ENCODE measurements around the gene AP1S2.
"Not testable (repeated sequence)": the region's sequence is repeated elsewhere in the genome, so short reads cannot be mapped to it uniquely, and the experiment has no call there.

Gene AP1S2

DNA sequence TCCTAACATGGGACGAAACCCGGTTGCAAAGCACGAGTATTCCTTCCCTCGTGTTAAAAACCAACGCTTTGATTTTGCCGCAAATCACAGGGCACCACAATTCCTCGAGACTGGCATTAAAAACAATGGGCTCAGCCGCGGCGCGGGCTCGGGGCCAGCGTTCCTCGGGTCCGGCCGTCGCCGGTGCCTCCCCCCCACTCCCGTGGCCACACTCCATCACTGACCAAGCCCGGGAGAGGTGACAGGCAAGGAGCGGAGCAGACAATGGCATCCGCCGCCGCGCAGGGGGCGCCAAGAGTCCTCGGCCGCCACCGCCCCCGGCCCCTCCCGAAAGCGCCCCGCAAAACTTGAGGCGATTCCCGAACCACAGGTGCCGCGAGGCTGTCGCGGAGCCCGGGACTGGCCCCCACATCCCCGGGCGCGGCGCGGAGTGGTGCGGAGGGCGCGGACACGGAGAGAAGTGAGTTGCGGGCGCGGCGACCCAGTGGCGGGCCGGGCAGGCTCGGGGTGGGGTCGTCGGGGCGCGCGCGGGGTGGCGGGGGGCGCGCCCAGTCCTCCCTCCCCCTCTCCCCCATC, 445 bp downstream of the AP1S2 start:
- DNase-seq, result peak; percentile 45

DNA sequence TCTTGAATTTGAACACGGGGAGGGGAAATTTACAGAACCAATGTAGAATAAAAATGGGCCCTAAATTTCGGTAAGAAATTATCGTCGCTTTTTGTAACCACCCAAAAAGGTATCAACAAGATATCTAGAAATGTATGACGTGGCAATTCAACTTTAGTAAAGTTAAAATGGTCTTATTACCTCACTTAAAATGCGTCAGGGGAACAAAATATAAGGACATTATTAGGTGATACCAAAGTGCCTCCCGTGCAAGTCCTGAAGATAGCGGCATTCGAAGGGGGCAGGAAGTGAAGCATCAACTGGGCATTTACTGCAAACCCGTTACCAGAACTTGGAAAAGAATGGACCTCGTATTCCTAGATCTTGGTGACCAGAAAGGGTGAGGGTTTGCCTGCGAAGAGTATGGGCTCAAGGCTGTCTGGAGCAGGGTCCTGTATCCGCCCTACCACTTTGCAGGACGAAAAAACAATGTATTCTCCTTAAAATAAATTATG, 980 bp downstream of the AP1S2 start:
- no peak for DNase-seq

DNA sequence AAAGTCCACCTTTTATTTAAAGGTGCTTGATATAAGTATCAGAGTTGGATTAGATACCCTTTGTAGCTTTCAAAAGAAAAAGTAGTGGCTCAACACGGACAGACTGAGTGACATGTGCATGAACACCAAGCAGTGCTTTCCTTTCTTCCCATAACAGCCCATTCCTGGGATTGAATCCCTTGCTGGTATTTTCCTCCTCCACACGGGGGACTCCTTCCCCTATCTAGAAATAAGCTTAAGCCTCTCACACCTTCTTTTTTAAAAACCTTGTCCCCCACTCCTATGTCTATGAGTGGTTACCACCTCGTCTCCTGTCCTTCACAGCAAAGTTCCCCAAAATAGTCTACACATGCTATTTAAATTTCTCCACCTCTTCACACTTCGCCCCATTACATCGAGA, 5.1 kb downstream of the AP1S2 start:
- no peak for DNase-seq

DNA sequence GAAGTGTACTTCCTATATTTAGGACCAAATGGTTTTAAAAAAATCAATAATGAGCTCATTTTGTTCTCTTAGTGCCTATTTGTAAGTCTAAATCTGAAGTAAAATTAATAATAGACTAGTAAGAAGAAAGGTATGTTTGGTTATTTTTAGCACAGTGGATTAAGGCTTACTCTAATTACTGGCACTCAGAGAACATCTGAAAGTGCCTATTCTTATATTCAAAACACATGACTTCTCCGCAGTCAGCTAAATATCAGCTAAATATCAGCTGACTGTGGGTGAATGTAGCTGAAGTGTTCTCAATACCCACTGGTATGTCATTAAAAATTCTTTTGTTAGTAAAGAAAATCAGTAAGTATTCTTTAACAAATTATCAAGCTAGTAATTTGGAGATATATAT, 6.0 kb downstream of the AP1S2 start:
- DNase-seq, result no peak

DNA sequence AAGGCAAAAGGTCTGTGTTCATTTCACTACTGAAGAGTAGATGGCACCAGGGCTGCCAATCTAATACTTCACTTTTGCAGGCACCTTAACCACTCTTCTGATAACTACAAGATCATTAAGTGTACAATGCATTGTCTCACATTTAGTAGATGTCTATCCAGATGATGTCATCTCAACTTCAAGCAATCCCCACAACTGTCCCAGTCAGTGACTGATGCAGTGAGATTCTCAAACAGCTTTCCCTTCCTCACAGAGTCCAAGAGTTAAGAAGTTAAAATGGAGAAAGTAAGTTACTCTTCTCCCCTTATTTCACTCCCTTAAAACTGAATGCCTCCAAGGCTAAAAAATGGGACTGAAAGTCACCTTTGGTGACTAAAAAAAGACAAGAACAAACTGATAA, 10.7 kb downstream of the AP1S2 start:
- no peak for DNase-seq

DNA sequence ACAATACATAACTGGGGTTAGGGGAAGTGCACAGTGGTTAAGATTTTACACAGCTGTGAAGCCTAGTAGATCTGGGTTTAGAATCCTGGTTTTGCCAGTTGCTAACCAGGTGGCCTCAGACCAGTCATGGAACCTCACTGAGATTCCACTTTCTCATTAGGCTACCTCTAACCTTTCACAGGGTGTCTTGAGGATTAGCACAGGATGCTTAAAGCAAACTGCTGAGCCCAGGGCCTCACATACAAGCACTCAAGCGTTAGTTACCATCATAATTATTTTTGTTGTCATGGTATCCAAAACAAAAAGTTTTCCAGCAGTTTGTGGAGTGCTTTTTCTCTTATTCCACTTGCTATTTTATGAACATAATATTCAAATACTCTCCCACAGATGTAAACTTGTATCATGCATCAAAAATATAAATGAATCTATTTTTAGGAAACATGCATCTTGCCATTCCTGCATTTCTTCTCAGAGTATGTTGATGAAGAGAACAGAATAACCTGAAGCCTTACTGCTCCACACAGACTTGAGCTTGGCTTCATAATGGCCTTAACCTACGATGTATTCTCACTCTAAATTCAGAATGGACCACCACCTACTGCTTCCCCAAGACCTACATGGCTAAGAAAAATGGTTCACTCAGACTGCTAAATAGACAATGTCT, 12.6 kb downstream of the AP1S2 start:
- no peak for DNase-seq

DNA sequence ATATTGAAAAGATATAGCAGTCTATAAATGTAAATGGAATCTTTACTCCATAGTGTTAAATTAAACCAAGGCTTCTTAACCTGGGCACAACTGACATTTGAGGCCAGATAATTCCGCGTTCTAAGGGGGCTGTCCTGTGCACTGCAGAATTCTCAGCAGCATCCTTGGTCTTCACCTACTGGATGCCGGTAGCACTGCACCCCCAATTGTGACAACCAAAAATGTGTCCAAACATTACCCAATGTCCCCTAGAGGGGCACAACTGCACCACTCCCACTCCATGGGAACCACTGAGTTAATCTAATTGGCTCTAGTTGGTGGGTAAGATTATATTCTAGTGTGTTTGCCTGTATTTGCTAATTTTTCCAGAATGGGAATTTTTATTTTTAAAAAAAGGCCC, 16.6 kb downstream of the AP1S2 start:
- DNase-seq, result no peak

DNA sequence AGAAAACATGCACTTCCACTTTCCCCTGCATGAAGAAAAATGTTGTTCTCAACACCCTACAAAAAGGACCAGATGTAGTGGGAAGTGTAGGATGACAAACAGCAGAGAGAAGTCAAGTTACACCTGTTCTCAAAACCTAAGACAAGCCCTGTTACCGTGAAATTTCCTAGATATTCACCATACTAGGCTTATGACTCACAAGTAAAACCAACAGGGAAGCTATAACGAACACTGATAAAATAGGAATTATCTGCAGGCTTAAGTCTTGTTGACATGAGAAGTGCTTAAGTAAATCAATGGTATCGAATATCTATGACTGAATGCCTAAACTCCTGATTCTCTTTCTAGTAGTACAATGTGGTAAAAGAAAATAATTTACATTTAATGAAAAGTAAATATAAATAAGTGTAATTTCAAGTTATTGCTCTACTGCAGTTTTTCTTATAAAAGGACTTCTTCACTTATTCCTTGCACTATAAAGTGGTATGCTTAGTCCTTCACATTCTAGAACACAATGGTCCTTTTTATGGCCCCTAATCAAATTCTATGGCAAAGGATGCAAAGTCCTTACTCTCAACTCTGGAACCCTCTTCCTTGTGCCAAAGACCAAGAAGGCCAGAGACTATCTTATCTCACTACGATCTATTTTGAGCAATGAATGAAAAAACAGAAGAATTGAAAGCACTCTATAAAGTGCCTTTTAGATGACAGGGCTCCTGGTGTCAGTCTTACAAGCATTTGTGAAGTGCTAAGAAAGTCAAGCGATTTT, 19.6 kb downstream of the AP1S2 start:
- no peak for DNase-seq

DNA sequence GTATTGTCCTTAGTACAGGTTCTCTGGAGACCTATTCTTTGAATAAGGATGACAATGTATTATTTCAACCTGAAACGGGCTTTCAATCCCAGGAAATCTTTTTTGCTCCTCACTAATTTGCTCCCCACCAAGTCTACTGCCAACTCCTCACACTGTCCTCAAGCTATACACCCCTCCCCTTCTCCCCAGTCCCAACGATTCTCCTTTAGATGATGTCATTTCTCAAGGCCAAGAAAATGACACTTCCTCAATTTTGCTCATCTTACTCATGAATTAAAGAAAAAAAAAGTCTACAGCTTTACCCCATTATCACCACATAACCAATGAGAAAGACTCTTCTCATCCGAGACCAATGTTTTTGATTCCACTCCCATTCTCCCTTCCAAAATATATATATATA, 20.6 kb downstream of the AP1S2 start:
- DNase-seq, result no peak

DNA sequence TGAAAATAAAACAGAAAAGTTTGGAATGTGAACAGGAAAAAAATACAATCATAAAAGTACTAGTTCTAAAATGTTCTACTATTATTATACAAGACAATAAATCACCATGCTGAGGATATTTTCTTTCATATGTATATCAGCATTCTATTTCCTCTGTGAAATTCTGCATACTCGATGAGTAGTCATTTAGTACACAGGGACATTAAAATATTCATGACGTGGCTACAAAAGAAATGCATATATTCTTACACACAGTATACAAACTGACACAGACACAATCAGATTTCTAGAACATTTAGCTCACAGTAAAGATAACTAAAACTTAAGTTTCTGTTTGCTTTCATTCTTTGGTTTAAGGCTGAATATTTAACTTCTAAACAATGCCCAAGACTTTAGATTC, 23.3 kb downstream of the AP1S2 start:
- DNase-seq, result not testable (repeated sequence)

DNA sequence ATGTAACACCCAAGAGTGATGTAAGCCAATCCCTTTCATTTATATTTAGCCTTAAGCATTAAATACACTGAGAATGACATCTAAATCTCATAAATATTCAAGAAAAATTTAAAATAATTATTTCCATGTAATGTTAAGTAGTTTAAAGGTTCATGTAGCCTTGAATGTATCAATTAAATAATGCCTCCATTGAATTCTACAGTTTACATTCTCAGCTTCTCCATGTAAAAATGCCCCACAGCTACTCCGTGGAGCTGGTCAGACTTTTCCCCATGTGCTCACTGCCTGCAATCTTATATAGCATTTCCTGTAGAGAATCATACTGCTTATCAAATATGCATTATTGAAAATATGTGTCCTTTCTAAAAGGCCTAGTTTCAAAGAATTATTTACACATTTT, 25.4 kb downstream of the AP1S2 start:
- no peak for DNase-seq

DNA sequence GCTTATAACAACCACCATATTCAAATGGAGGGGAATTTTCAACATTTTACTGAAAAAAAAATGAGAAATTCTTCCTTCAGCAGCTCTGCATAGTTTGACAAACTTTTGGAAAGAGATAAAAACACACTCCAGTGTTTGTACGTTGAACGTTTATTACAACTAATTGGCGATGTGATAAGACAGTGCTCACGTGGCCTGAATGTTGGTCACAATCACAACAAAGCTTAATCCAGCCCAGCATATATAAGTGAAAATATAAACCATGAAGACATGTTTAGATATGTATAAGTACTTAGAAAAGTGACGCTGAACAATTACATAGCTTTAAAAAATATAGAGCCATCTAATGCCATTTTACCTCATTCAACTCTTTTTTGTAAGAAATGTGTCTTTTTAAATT, 28.7 kb downstream of the AP1S2 start:
- DNase-seq, result no peak

DNA sequence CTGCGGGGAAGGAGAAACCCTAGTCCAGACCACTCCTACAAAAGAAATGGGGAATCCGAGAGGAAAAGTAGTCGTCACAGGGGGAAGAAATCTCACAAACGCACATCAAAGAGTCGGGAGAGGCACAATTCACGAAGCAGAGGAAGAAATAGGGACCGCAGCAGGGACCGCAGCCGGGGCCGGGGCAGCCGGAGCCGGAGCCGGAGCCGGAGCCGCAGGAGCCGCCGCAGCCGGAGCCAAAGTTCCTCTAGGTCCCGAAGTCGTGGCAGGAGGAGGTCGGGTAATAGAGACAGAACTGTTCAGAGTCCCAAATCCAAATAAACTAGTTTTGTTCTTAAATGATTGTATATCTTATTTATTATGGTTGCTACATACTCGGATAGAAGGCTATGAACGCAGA, 31.7 kb downstream of the AP1S2 start:
- no peak for DNase-seq

DNA sequence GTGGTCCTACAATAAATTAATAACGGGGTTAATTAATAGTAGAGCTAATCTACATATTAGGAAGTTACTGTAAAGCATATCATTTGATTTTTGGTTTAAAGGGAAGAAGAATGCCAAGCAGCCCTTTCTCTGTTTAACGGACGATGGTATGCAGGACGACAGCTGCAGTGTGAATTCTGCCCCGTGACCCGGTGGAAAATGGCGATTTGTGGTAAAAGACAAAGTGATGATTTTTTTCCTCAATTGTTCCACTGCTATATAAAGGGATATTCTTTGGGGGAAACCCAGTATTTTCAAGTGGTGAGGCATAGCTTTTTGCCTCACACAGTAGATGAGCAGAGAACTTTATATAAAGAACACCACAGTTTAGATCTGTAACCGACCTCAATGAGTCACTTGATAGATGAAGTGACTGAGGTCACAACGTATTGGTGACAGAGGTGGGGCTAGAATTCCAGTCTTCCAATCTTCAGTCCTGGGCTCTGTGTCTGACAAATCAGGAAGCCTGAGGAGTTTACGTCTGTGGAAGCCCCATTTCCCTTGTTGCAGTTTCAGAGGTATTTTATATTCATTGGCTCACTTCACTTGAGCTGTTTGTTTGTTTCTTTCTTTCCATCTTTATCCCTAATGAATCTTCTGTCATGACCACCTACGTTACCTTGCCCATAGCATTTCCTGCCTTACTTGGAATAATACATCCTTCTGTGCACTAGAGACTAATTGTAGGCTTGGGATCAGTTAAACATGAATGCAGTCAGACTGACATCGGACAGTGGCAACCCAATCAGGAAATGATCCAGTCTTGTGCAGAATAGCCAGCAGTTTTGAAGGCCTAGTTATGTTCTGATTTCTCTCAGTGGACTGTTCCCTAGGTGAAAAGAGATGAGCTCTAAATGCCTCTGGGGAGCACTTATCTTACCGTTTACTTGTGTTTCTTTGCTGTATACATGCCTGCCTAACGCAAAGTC, 34.2 kb downstream of the AP1S2 start:
- DNase-seq, result no peak

DNA sequence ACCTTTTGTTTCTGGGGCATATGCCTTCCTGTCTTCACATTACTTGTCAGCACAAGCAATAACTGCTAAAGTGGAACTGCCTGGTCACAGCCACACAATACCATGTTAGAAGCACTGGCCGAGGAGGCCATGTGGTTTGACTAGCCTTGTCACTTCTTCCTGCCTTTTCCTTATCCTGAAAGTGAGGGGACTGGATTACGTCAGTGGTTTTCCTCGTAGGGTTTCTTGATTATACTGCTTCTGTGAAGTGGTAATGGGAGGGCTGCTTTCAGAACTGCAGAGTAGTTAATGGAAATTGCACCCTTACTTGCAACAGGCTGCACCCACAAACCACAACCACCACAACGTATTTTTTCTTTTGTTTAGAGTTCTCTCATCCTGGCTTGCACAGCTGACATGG, 37.7 kb downstream of the AP1S2 start:
- peak; percentile 42 for DNase-seq

DNA sequence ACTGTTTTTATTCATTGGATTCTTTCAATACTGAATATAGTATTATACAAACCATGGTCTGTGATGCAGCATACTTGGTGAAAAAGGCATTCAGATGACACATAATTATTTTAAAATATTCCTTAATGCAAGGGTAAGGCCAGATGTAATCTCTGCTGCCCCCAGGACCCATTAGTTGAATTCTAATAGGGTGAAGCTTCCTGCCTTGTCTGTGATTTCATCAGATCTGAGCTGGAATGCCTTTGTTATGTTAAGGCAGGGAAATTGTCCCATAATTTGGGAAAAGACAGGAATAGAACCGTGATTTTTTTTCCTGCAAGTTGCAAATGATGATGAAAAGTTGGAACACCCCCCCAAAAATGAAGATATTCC, 38.2 kb downstream of the AP1S2 start:
- DNase-seq, result no peak

DNA sequence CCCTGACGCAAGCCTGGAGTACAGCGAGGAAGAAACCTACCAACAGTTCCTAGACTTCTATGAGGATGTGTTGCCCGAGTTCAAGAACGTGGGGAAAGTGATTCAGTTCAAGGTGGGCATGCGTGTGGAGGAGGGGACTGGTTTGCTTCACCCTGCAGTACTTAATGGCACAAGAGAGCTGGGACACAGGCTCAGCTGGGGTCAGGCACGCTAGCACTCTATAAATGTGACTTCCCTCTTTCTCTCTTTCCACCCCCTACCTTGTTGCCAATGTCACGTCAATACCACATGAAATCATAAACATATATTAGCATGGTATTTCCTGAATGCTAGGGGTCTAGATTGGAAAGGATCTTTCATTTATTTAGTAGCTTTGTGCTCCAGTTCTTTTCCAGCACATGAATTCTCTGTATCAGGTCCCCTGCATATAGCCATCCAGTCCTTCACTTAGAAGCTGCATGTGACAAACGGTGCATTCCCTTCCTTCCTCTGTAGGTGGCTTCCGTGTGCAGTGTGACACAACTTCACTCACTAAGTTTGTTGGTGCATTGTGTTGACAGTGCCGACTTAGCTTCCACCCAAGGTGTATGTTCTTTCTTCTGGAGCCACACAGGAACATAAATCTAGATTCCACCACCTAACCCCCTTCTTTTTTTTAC, 38.7 kb downstream of the AP1S2 start:
- peak; percentile 7 for DNase-seq

DNA sequence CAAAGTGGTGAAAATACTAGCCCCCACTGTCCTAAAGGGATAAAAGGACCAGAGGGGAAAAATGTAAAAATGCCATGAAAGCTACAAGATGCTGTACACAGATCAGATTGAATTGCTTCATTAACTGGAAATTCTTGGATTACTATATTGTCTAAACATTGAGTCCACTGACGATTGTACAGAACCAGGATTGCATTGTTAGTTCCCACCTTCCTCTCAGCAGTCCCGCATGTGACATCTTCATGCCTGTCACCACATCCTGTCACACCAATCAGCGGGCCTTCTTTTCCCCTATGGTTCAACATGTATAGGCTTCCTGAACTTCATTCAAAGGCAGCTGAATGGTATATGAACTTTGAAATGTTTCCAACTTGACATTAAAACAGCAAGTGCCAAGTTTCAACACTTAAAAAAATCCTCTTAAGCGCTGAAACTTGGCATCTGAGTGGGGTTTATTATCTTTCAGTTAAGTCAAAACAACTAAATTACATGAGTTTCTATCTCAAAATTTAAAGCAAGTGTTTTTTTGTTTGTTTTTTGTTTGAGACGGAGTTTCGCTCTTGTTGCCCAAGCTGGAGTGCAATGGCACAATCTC, 39.7 kb downstream of the AP1S2 start:
- DNase-seq, result no peak

DNA sequence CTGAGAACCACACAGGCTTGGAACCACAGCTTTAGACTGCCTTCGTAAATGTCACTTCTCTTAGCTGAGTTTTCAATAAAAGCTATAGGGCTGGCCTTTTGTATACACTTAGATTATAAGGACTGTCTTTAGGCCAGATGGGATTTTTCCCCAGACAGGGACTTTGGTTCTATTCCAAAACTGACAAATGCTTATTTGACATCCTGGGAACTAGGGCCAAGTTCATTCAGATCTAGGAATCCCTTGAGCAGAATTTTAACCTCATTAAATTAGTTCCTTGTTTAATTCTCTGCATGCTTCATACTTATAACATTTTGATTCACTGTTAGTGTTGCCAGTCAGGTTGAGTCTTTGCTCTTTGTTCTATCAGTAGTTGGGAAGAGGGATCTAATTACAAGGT, 41.2 kb downstream of the AP1S2 start:
- DNase-seq, result no peak

DNA sequence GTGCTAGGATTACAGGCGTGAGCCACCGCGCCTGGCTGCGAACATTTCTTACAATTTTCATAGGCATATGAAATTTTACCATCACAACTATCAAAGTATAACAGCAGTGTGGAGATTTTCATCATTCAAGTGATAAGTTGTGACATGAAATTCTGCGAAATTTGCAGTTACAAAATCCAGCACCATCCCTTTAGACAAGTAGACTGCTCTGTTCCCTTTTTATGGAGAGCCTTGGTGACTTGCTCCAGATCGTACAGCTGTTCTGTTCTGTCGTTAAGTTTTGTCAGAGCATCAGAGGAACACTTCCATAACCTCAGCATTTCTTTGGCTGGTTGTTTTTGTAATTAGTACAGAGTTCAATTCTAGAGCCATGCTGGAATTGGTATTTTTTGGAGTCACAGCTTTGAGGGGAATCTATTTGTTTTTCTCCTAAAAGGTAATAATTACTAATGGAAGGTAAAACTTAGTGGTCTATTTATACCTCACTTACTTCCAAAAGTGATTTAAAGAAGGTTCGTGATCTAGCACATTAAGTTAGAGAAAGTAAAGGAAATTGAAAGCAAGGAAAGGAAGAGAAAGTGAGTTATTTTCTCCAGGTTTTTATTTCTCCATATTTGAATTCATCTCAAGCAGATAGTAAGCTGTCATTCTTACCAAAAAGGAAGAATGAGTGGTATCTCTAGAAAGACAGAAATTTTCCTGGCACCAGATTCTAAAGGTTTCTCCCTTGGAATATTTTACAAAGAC, 42.2 kb downstream of the AP1S2 start:
- DNase-seq, result no peak

DNA sequence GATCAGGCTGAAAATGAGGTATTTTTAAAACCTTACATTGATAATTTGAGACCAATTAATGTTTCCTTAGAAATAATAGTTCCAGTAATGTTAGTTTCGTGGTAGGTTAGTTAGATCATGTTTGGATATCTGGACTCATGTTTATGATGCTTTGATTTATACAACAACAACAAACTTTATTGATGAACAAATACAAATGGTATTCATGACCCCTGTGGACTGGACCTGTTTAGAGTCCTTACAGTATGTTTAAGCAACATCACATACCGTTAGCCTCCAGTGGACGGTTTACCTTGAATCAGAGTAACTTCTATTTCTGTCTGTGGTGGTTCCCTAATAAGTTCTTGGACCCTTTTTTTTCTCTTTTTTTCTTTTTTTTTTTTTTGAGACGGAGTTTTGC, 46.4 kb downstream of the AP1S2 start:
- DNase-seq, result no peak

Data from activated gamma-delta T cell treated with Interleukin-2 at 50 U/mL for 16 hours (primary cell).